ENCODE data around the gene SLAMF8. TPM values are rescaled to one million over a fixed set of nuclear protein-coding genes. Genes with fewer than 3 reads are reported as not detected.

Gene SLAMF8
- total and polyA plus RNA-seq, 10 donors: 12.9 to 40.0 (median 18.7) TPM

GRCh38 chr1:159851407-159851806 is 24.7 kb downstream of the SLAMF8 start:
- peaks cover 6 to 53% (median 33%) of the 10 kb centered on the region in 6 donors for H3K4me1 ChIP-seq
- DNase-seq: no peak
- no peaks in the 10 kb centered on the region for H3K9me3 ChIP-seq
- TF ChIP-seq, protein P1, sequence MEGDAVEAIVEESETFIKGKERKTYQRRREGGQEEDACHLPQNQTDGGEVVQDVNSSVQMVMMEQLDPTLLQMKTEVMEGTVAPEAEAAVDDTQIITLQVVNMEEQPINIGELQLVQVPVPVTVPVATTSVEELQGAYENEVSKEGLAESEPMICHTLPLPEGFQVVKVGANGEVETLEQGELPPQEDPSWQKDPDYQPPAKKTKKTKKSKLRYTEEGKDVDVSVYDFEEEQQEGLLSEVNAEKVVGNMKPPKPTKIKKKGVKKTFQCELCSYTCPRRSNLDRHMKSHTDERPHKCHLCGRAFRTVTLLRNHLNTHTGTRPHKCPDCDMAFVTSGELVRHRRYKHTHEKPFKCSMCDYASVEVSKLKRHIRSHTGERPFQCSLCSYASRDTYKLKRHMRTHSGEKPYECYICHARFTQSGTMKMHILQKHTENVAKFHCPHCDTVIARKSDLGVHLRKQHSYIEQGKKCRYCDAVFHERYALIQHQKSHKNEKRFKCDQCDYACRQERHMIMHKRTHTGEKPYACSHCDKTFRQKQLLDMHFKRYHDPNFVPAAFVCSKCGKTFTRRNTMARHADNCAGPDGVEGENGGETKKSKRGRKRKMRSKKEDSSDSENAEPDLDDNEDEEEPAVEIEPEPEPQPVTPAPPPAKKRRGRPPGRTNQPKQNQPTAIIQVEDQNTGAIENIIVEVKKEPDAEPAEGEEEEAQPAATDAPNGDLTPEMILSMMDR (IDR thresholded peaks at IDR 0.05 in 8 of 11, conservative IDR thresholded peaks at IDR 0.05 in 3 of 11): no peak
- no peak for TF ChIP-seq POLR2A (IDR thresholded peaks at IDR 0.05)
- TF ChIP-seq POLR2AphosphoS5 (IDR thresholded peaks at IDR 0.05): no peak
- no peak overlapping the region for H3K4me3 ChIP-seq
- H3K36me3 ChIP-seq: no peaks in the 10 kb centered on the region
- peaks cover 0 to 19% (median 0%) of the 10 kb centered on the region in 7 donors for H3K27me3 ChIP-seq (replicated peaks in 1 of 7)
- intact Hi-C loops (cut with DNase I; ENCODE audit: low total_unique reads): no loop called here
- WGBS, 5 donors: 51 to 83% (median 62%) methylated on average over 1 of the region's 1 CpG
- no peak overlapping the region for H3K27ac ChIP-seq

- Histone ChIP-seq H3K4me3 (peak overlapping the region; percentile 48 to 88 (median 62)), H3K27ac (peak overlapping the region; percentile 79 to 96 (median 92)), H3K27me3 (replicated peaks in 1 of 7) (peaks cover 0 to 19% (median 0%) of the 10 kb centered on the region in 7 donors), H3K4me1 (peaks cover 6 to 53% (median 33%) of the 10 kb centered on the region in 6 donors), H3K9me3 (no peaks in the 10 kb centered on the region), H3K36me3 (no peaks in the 10 kb centered on the region)
- intact Hi-C loops (cut with DNase I; ENCODE audit: low total_unique reads): no loop called here
- 25 to 32% (median 30%) methylated on average over 6 of the region's 6 CpGs for WGBS, 5 donors
- TF ChIP-seq, protein P1 (IDR thresholded peaks at IDR 0.05 in 8 of 11, conservative IDR thresholded peaks at IDR 0.05 in 3 of 11): no peak
- TF ChIP-seq POLR2AphosphoS5 (IDR thresholded peaks at IDR 0.05) (no peak), POLR2A (IDR thresholded peaks at IDR 0.05) (no peak)
- no peak for DNase-seq
These were observed 26.9 kb downstream of the SLAMF8 start for GRCh38 chr1:159853417-159854115.

DNA sequence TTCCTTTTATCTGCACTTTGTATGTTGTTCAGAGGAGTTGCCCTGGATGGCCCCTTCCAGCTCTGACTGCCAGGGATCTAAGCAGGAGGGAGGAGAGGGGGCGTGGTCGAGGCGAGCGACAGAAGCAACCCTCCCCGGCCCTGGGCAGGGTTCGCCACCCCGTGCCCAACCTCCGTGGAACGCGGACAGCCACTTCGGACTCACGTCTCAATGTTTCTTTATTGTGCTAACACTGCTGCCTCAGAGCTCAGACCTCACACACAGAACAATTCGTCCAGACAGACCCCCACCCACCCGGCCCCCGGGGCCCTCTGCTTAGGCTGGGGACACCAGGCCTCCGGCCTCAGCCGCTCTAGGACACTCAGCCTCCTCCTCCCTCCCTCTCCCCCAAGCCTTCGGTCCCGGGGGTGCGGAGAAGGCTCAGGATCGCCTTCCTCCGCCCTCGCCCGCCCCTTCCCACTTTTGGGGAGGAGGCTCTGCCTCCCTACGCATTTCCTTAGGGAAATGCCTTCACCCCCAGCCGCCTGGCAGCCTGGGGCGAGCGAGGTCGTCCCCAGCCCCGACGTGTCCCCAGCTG is 27.5 kb downstream of the SLAMF8 start:
- Histone ChIP-seq H3K4me1 (peaks cover 6 to 52% (median 33%) of the 10 kb centered on the region in 6 donors), H3K36me3 (no peaks in the 10 kb centered on the region), H3K27ac (peak overlapping the region; percentile 79 to 96 (median 92)), H3K27me3 (replicated peaks in 1 of 7) (peaks cover 0 to 19% (median 0%) of the 10 kb centered on the region in 7 donors), H3K4me3 (peak overlapping the region; percentile 48 to 88 (median 62)), H3K9me3 (no peaks in the 10 kb centered on the region)
- intact Hi-C loops (cut with DNase I; ENCODE audit: low total_unique reads): no loop called here
- TF ChIP-seq, protein P1 (IDR thresholded peaks at IDR 0.05 in 8 of 11, conservative IDR thresholded peaks at IDR 0.05 in 3 of 11): no peak
- TF ChIP-seq POLR2AphosphoS5 (IDR thresholded peaks at IDR 0.05) (peak in 1 of 3 donors; percentile 20), POLR2A (IDR thresholded peaks at IDR 0.05) (peak in 1 of 3 donors; percentile 33)
- peak; percentile 87 for DNase-seq
- WGBS, 5 donors: 0 to 2% (median 2%) methylated on average over 24 to 31 of the region's 31 CpGs

- TF ChIP-seq POLR2AphosphoS5 (IDR thresholded peaks at IDR 0.05) (peak; percentile 82 to 93 (median 89)), POLR2A (IDR thresholded peaks at IDR 0.05) (peak in 1 of 3 donors; percentile 67)
- TF ChIP-seq, protein P1 (IDR thresholded peaks at IDR 0.05 in 8 of 11, conservative IDR thresholded peaks at IDR 0.05 in 3 of 11): peak in 6 of 11 experiments; percentile 21 to 38 (median 28)
- peaks cover 0 to 19% (median 0%) of the 10 kb centered on the region in 7 donors for H3K27me3 ChIP-seq (replicated peaks in 1 of 7)
- H3K4me1 ChIP-seq: peaks cover 6 to 46% (median 32%) of the 10 kb centered on the region in 6 donors
- intact Hi-C loops (cut with DNase I; ENCODE audit: low total_unique reads): no loop called here
- no peaks in the 10 kb centered on the region for H3K9me3 ChIP-seq
- DNase-seq: peak; percentile 95
- WGBS, 5 donors: 0 to 1% (median 0%) methylated on average over 7 to 59 of the region's 59 CpGs
- H3K4me3 ChIP-seq: peak overlapping the region; percentile 48 to 88 (median 62)
- peak overlapping the region; percentile 79 to 96 (median 92) for H3K27ac ChIP-seq
- H3K36me3 ChIP-seq: no peaks in the 10 kb centered on the region
These were observed 28.1 kb downstream of the SLAMF8 start for GRCh38 chr1:159854693-159855192.
